OCI-LY7 (cell line): ENCODE results near the gene CD58. TPM values are rescaled to one million over a fixed set of nuclear protein-coding genes. Genes with fewer than 3 reads are reported as not detected.

Source experiments
- BruUV-seq: library from RNA; stranded (reverse); fragments of 400-500 nt; replicated peaks from 2 replicates; lab custom pipeline; 2021; lab: Mats Ljungman, UMichigan
- CTCF ChIA-PET: fragments of 300-600 bp; sonication (Branson Sonifier 250); formaldehyde crosslinking; loops from one replicate; lab custom pipeline; 2022; ENCODE audit warnings: antibody characterized with exemption; ENCODE audit not compliant: unreplicated experiment; lab: Charles Lee
- POLR2A ChIA-PET: fragments of 300-600 bp; sonication (Branson Sonifier 250); formaldehyde crosslinking; loops from one replicate; lab custom pipeline; 2022; ENCODE audit warnings: antibody characterized with exemption; lab: Charles Lee
- DNase-seq: peaks from one replicate; pipeline ENCODE4 v3.0.0-alpha.2; 2015; ENCODE audit warnings: low spot score
- H2AFZ ChIP-seq: fragments of 200-600 bp; sonication (generic), shearing (Covaris generic); 2 replicates; pipeline ENCODE4 v1.6.1; 2014; ENCODE audit warnings: mild to moderate bottlenecking, antibody characterized with exemption, low read length, moderate library complexity
- H3K27ac ChIP-seq: fragments of 200-600 bp; sonication (generic); 2 replicates; pipeline ENCODE4 v1.5.1; 2014; ENCODE audit warnings: mixed run types, low read depth, mild to moderate bottlenecking, moderate library complexity, low read length, inconsistent platforms; ENCODE audit not compliant: poor library complexity, severe bottlenecking
- H3K36me3 ChIP-seq: fragments of 200-600 bp; sonication (generic); 2 replicates; pipeline ENCODE4 v1.6.1; 2014; ENCODE audit warnings: mild to moderate bottlenecking, antibody characterized with exemption, low read length, moderate library complexity, mixed read lengths; ENCODE audit not compliant: insufficient read depth
- H3K4me1 ChIP-seq: fragments of 200-600 bp; sonication (generic); 2 replicates; pipeline ENCODE4 v1.5.1; 2014; ENCODE audit warnings: mild to moderate bottlenecking, low read length; ENCODE audit not compliant: insufficient read depth, poor library complexity, severe bottlenecking
- H3K4me2 ChIP-seq: fragments of 200-600 bp; sonication (generic); 2 replicates; pipeline ENCODE4 v1.6.1; 2014; ENCODE audit warnings: mild to moderate bottlenecking, low read length
- H3K4me3 ChIP-seq: fragments of 200-600 bp; sonication (generic); 2 replicates; pipeline ENCODE4 v1.5.1; 2014; ENCODE audit warnings: mild to moderate bottlenecking, low read depth, low read length; ENCODE audit not compliant: poor library complexity, severe bottlenecking
- H3K79me2 ChIP-seq: fragments of 200-600 bp; sonication (generic); 2 replicates; pipeline ENCODE4 v1.6.1; 2016; ENCODE audit warnings: low read depth, mild to moderate bottlenecking, low read length, moderate library complexity, mixed read lengths; ENCODE audit not compliant: insufficient read depth
- H3K9me2 ChIP-seq: fragments of 200-600 bp; sonication (generic); 2 replicates; pipeline ENCODE4 v1.6.1; 2016; ENCODE audit warnings: mild to moderate bottlenecking, low read length, mixed read lengths; ENCODE audit not compliant: insufficient read depth
- H3K9me3 ChIP-seq: fragments of 200-600 bp; sonication (generic); 2 replicates; pipeline ENCODE4 v1.6.1; 2014; ENCODE audit warnings: mild to moderate bottlenecking, mixed run types, low read length, mixed read lengths
- H4K20me1 ChIP-seq: fragments of 200-600 bp; sonication (generic); 2 replicates; pipeline ENCODE4 v1.6.1; 2014; ENCODE audit warnings: mild to moderate bottlenecking, antibody characterized with exemption, low read length, moderate library complexity, mixed read lengths; ENCODE audit not compliant: insufficient read depth
- CTCF ChIP-seq: fragments of 200-600 bp; sonication (generic); conservative IDR thresholded peaks from 2 replicates; pipeline ENCODE4 v1.5.1; 2014; ENCODE audit warnings: mild to moderate bottlenecking, antibody characterized with exemption, low read length, moderate library complexity, mixed read lengths
- EZH2phosphoT487 ChIP-seq: fragments of 200-600 bp; sonication (generic); IDR thresholded peaks from 2 replicates; pipeline ENCODE4 v1.6.1; 2018; ENCODE audit warnings: low read depth, borderline replicate concordance, mild to moderate bottlenecking, mixed run types, antibody characterized with exemption, low read length, moderate library complexity, mixed read lengths
- intact Hi-C: fragments of 100-400 bp; cut with micrococcal nuclease; formaldehyde crosslinking; loops from one replicate; pipeline ENCODE4 v1.10.0; 2022; ENCODE audit not compliant: unreplicated experiment
- total RNA-seq, 2 experiments: library from RNA; depleted of rRNA in 1 of 2; stranded (reverse); fragments of >200 nt in 1 of 2; shearing (Covaris generic) in 1 of 2; gene quantifications; 2 replicates each; pipeline ENCODE4 v1.2.3, GENCODE V29; 2014 to 2022

CD58 gene
- total RNA-seq, 2 experiments from 2014 or later: 3.3 TPM; not detected in 1

GRCh38 chr1:116487031-116487430 is 83.8 kb downstream of the CD58 start:
- intact Hi-C loops: loop anchor here (5.0 kb wide), 2 partner anchors 125 to 255 kb away; no protein-coding TSS in a partner anchor
- Histone ChIP-seq H3K27ac (no peak overlapping the region), H3K4me2 (no peak overlapping the region), H3K36me3 (no peaks in the 10 kb centered on the region), H3K9me3 (no peaks in the 10 kb centered on the region), H3K9me2 (no peaks in the 10 kb centered on the region), H3K4me1 (no peaks in the 10 kb centered on the region), H3K4me3 (no peak overlapping the region), H4K20me1 (no peaks in the 10 kb centered on the region), H2AFZ (no peak overlapping the region), H3K79me2 (no peaks in the 10 kb centered on the region)
- TF ChIP-seq CTCF (no peak), EZH2phosphoT487 (no peak)
- BruUV-seq: no TSS peak
- ChIA-PET POLR2A (interaction anchor here (0.7 kb wide), 1 partner anchor 417 kb away, joined by 3 read pairs; no protein-coding TSS in a partner anchor), CTCF (interaction anchor here (1.0 to 4.5 kb wide), 2 partner anchors 12 to 348 kb away, joined by 4 to 50 read pairs; no protein-coding TSS in a partner anchor)
- DNase-seq: no peak

GRCh38 chr1:116486424-116486823 is 84.4 kb downstream of the CD58 start:
- no peak overlapping the region for H3K4me2 ChIP-seq
- TF ChIP-seq EZH2phosphoT487 (no peak), CTCF (no peak)
- H3K4me3 ChIP-seq: no peak overlapping the region
- no peak overlapping the region for H3K27ac ChIP-seq
- H4K20me1 ChIP-seq: no peaks in the 10 kb centered on the region
- no peaks in the 10 kb centered on the region for H3K9me3 ChIP-seq
- H3K9me2 ChIP-seq: no peaks in the 10 kb centered on the region
- intact Hi-C loops: loop anchor here (5.0 kb wide), 2 partner anchors 124 to 254 kb away; no protein-coding TSS in a partner anchor
- CTCF ChIA-PET: interaction anchor here (1.0 to 4.5 kb wide), 4 partner anchors 13 to 347 kb away, joined by 3 to 50 read pairs (median 4); no protein-coding TSS in a partner anchor
- no peaks in the 10 kb centered on the region for H3K4me1 ChIP-seq
- H2AFZ ChIP-seq: no peak overlapping the region
- no TSS peak for BruUV-seq
- H3K36me3 ChIP-seq: no peaks in the 10 kb centered on the region
- DNase-seq: no peak
- POLR2A ChIA-PET: interaction anchor here (0.7 to 1.6 kb wide), 2 partner anchors 253 to 348 kb away, joined by 4 read pairs; no protein-coding TSS in a partner anchor
- no peaks in the 10 kb centered on the region for H3K79me2 ChIP-seq

- Histone ChIP-seq H3K4me3 (no peak overlapping the region), H3K36me3 (no peaks in the 10 kb centered on the region), H3K9me3 (no peaks in the 10 kb centered on the region), H3K79me2 (no peaks in the 10 kb centered on the region), H2AFZ (no peak overlapping the region), H3K4me1 (no peaks in the 10 kb centered on the region), H4K20me1 (no peaks in the 10 kb centered on the region), H3K27ac (no peak overlapping the region), H3K9me2 (no peaks in the 10 kb centered on the region), H3K4me2 (no peak overlapping the region)
- no TSS peak for BruUV-seq
- no peak for TF ChIP-seq CTCF
- TF ChIP-seq EZH2phosphoT487: no peak
- intact Hi-C loops: loop anchor here (1.0 to 5.0 kb wide), 3 partner anchors 124 to 347 kb away; no protein-coding TSS in a partner anchor
- no peak for DNase-seq
- POLR2A ChIA-PET: interaction anchor here (0.7 to 1.6 kb wide), 2 partner anchors 253 to 347 kb away, joined by 4 read pairs; no protein-coding TSS in a partner anchor
- CTCF ChIA-PET: interaction anchor here (0.5 to 4.5 kb wide), 8 partner anchors 13 to 347 kb away, joined by 3 to 50 read pairs (median 4); no protein-coding TSS in a partner anchor
Measured at GRCh38 chr1:116485976-116486375, 84.8 kb downstream of the CD58 start.
